NOMO-1 treated with DMSO at 0.1 percent for 48 hours (cell line): ENCODE data around the gene MICAL2.
A peak's percentile ranks its signal among the peaks of the same experiment; 100 is the strongest.

Experiments
- DNase-seq: peaks from one replicate; lab custom pipeline; 2025; ENCODE audit not compliant: unreplicated experiment; lab: John Stamatoyannopoulos, UW

MICAL2 gene

GRCh38 chr11:12166299-12167060 is 56.1 kb downstream of the MICAL2 start:
- DNase-seq: no peak

- DNase-seq: peak; percentile 90
These were observed 56.9 kb downstream of the MICAL2 start for GRCh38 chr11:12167061-12168000.

- DNase-seq: no peak
These were observed 57.7 kb downstream of the MICAL2 start for GRCh38 chr11:12168114-12168513.

- DNase-seq: no peak
These were observed 59.4 kb downstream of the MICAL2 start for GRCh38 chr11:12169822-12170221.

GRCh38 chr11:12170501-12170900 is 60.1 kb downstream of the MICAL2 start:
- no peak for DNase-seq

- no peak for DNase-seq
These were observed 60.6 kb downstream of the MICAL2 start for GRCh38 chr11:12170984-12171383.

GRCh38 chr11:12171921-12172320 is 61.5 kb downstream of the MICAL2 start:
- DNase-seq: no peak

- no peak for DNase-seq
These were observed 62.2 kb downstream of the MICAL2 start for GRCh38 chr11:12172493-12173013.

- no peak for DNase-seq
These were observed 62.7 kb downstream of the MICAL2 start for GRCh38 chr11:12173111-12173510.

- no peak for DNase-seq
These were observed 63.7 kb downstream of the MICAL2 start for GRCh38 chr11:12174128-12174476.

- DNase-seq: peak; percentile 93
These were observed 64.2 kb downstream of the MICAL2 start for GRCh38 chr11:12174477-12175143.

GRCh38 chr11:12175694-12176241 is 65.4 kb downstream of the MICAL2 start:
- DNase-seq: no peak

- DNase-seq: no peak
These were observed 66.0 kb downstream of the MICAL2 start for GRCh38 chr11:12176410-12176809.

GRCh38 chr11:12177739-12178338 is 67.4 kb downstream of the MICAL2 start:
- no peak for DNase-seq

GRCh38 chr11:12179019-12179418 is 68.6 kb downstream of the MICAL2 start:
- no peak for DNase-seq

- no peak for DNase-seq
These were observed 69.1 kb downstream of the MICAL2 start for GRCh38 chr11:12179531-12179930.

- no peak for DNase-seq
These were observed 70.1 kb downstream of the MICAL2 start for GRCh38 chr11:12180257-12181205.

GRCh38 chr11:12182302-12182675 is 71.9 kb downstream of the MICAL2 start:
- no peak for DNase-seq

GRCh38 chr11:12182676-12183541 is 72.5 kb downstream of the MICAL2 start:
- DNase-seq: no peak
